H1 (cell line): ENCODE measurements around the gene HSPA1B. TPM values are rescaled to one million over a fixed set of nuclear protein-coding genes. Genes with fewer than 3 reads are reported as not detected.

Experiments used
- CTCF ChIA-PET: fragments of 300-600 bp; sonication (Branson Sonifier 250); formaldehyde crosslinking; loops from one replicate; lab custom pipeline; 2021; ENCODE audit not compliant: partially characterized antibody; lab: Charles Lee
- POLR2A ChIA-PET: fragments of 300-600 bp; sonication (Branson Sonifier 250); formaldehyde crosslinking; loops from one replicate; lab custom pipeline; 2021; ENCODE audit warnings: inconsistent platforms; ENCODE audit not compliant: partially characterized antibody; lab: Charles Lee
- DNase-seq, 2 experiments: peaks; one replicate each; pipeline versions ENCODE4 v3.0.0 to v3.0.0-alpha.2; 2010 to 2022; ENCODE audit warnings: low spot score in 2 of 2, low read depth in 1 of 2, mixed read lengths in 1 of 2
- FAIRE-seq: peaks from 2 replicates; lab custom pipeline; 2011; peaks lifted over from hg19 to GRCh38; lab: Jason Lieb, UNC
- H2AFZ ChIP-seq: 2 replicates; pipeline ENCODE4 v1.8.1; 2012; ENCODE audit warnings: low read length, inconsistent platforms
- H2AK5ac ChIP-seq: 2 replicates; pipeline ENCODE4 v1.6.1; 2013; ENCODE audit warnings: low read depth, low read length
- H2BK120ac ChIP-seq: replicated peaks from 2 replicates; pipeline ENCODE3; 2013; ENCODE audit warnings: low read depth, low read length, inconsistent platforms
- H2BK12ac ChIP-seq: 2 replicates; pipeline ENCODE4 v1.6.1; 2013; ENCODE audit warnings: low read depth, low read length
- H2BK15ac ChIP-seq: 2 replicates; pipeline ENCODE4 v1.6.1; 2013; ENCODE audit warnings: low read length
- H2BK20ac ChIP-seq: 2 replicates; pipeline ENCODE4 v1.6.1; 2013; ENCODE audit warnings: low read length
- H2BK5ac ChIP-seq: 2 replicates; pipeline ENCODE4 v1.6.1; 2013; ENCODE audit warnings: low read depth, low read length
- H3K14ac ChIP-seq: 2 replicates; pipeline ENCODE4 v1.6.1; 2013; ENCODE audit warnings: inconsistent platforms; ENCODE audit not compliant: insufficient read length
- H3K18ac ChIP-seq: 2 replicates; pipeline ENCODE4 v1.6.1; 2013; ENCODE audit warnings: low read length; ENCODE audit errors: extremely low read depth
- H3K23ac ChIP-seq: 2 replicates; pipeline ENCODE4 v1.6.1; 2013; ENCODE audit warnings: inconsistent platforms; ENCODE audit not compliant: insufficient read length
- H3K23me2 ChIP-seq: 2 replicates; pipeline ENCODE4 v1.6.1; 2013; ENCODE audit warnings: low read depth, low read length
- H3K27ac ChIP-seq: 2 replicates; pipeline ENCODE4 v1.6.1; 2011; ENCODE audit warnings: low read depth, low read length, inconsistent platforms
- H3K27me3 ChIP-seq, 4 experiments: replicated peaks in 1 of 4; 1 replicate in 1 of 4; 2 replicates in 3 of 4; pipeline versions ENCODE4 v1.6.1 to v1.8.1; 2011 to 2013; ENCODE audit warnings: low read length in 3 of 4, mild to moderate bottlenecking in 3 of 4, inconsistent platforms in 2 of 4, mixed read lengths in 2 of 4, moderate library complexity in 1 of 4; ENCODE audit not compliant: control insufficient read depth in 3 of 4, insufficient read depth in 3 of 4; ENCODE audit errors: extremely low read depth in 1 of 4
- H3K36me3 ChIP-seq, 4 experiments: 2 replicates each; pipeline versions ENCODE4 v1.6.1 to v1.8.1; 2011 to 2013; ENCODE audit warnings: mild to moderate bottlenecking in 4 of 4, low read length in 3 of 4, moderate library complexity in 2 of 4, control low read depth in 1 of 4, inconsistent platforms in 1 of 4; ENCODE audit not compliant: insufficient read depth in 4 of 4, control insufficient read depth in 2 of 4
- H3K4ac ChIP-seq: replicated peaks from 2 replicates; pipeline ENCODE3; 2013; ENCODE audit warnings: low read length, low read depth, mixed read lengths, inconsistent platforms; ENCODE audit not compliant: insufficient read length
- H3K4me1 ChIP-seq, 4 experiments: replicated peaks in 1 of 4; 1 replicate in 1 of 4; 2 replicates in 3 of 4; pipeline versions ENCODE4 v1.6.1 to v1.8.1; 2011 to 2013; ENCODE audit warnings: low read length in 3 of 4, inconsistent platforms in 2 of 4, mixed read lengths in 1 of 4; ENCODE audit not compliant: insufficient read depth in 4 of 4, control insufficient read depth in 3 of 4
- H3K4me2 ChIP-seq, 2 experiments: 2 replicates each; pipeline versions ENCODE4 v1.6.1 to v1.8.1; 2011 to 2013; ENCODE audit warnings: low read depth in 2 of 2, low read length in 2 of 2, control low read depth in 1 of 2, inconsistent platforms in 1 of 2, mild to moderate bottlenecking in 1 of 2; ENCODE audit not compliant: insufficient read depth in 1 of 2
- H3K4me3 ChIP-seq, 4 experiments: fragments of 200-600, 300-600 bp in 1 of 4; sonication (generic), shearing (Covaris generic), sonication (Bioruptor Twin) in 1 of 4; 2 replicates each; pipeline versions ENCODE4 v1.5.1 to v1.8.1; 2011 to 2016; ENCODE audit warnings: low read length in 4 of 4, low read depth in 3 of 4, control low read depth in 2 of 4, inconsistent platforms in 2 of 4, mild to moderate bottlenecking in 2 of 4, mixed read lengths in 1 of 4, moderate library complexity in 1 of 4; ENCODE audit not compliant: insufficient read depth in 2 of 4; ENCODE audit errors: extremely low read depth in 1 of 4
- H3K56ac ChIP-seq: replicated peaks from 2 replicates; pipeline ENCODE3; 2013; ENCODE audit warnings: low read depth, mild to moderate bottlenecking, mixed read lengths, low read length, inconsistent platforms; ENCODE audit not compliant: insufficient read length
- H3K79me1 ChIP-seq: 2 replicates; pipeline ENCODE4 v1.6.1; 2013; ENCODE audit warnings: low read depth, low read length, control low read depth
- H3K79me2 ChIP-seq, 2 experiments: 2 replicates each; pipeline versions ENCODE4 v1.6.1 to v1.8.1; 2012 to 2013; ENCODE audit warnings: low read length in 2 of 2, mild to moderate bottlenecking in 2 of 2, inconsistent platforms in 1 of 2; ENCODE audit not compliant: insufficient read depth in 2 of 2, control insufficient read depth in 1 of 2
- H3K9ac ChIP-seq, 4 experiments: replicated peaks in 1 of 4; 1 replicate in 1 of 4; 2 replicates in 3 of 4; pipeline versions ENCODE4 v1.6.1 to v1.8.1; 2011 to 2013; ENCODE audit warnings: low read depth in 3 of 4, low read length in 3 of 4, control low read depth in 2 of 4, mild to moderate bottlenecking in 2 of 4, moderate library complexity in 2 of 4, inconsistent platforms in 1 of 4; ENCODE audit errors: extremely low read depth in 1 of 4
- H3K9me3 ChIP-seq, 2 experiments: 2 replicates each; pipeline versions ENCODE4 v1.6.1 to v1.8.1; 2012 to 2013; ENCODE audit warnings: mild to moderate bottlenecking in 2 of 2, moderate library complexity in 2 of 2, control low read depth in 1 of 2, inconsistent platforms in 1 of 2, low read depth in 1 of 2, low read length in 1 of 2, mixed read lengths in 1 of 2; ENCODE audit not compliant: insufficient read depth in 2 of 2
- H4K20me1 ChIP-seq, 2 experiments: replicated peaks in 1 of 2; 2 replicates each; pipeline versions ENCODE3 to v1.8.1; 2011 to 2013; ENCODE audit warnings: inconsistent platforms in 2 of 2, low read length in 2 of 2, mild to moderate bottlenecking in 1 of 2; ENCODE audit not compliant: insufficient read depth in 2 of 2, control insufficient read depth in 1 of 2
- H4K5ac ChIP-seq: 2 replicates; pipeline ENCODE4 v1.6.1; 2013; ENCODE audit warnings: low read length, low read depth, mixed read lengths, inconsistent platforms; ENCODE audit not compliant: insufficient read length
- H4K8ac ChIP-seq: 2 replicates; pipeline ENCODE4 v1.8.0; 2013; ENCODE audit warnings: mild to moderate bottlenecking, moderate library complexity, low read length, inconsistent platforms; ENCODE audit not compliant: insufficient read depth; ENCODE audit errors: extremely low read depth
- H4K91ac ChIP-seq: replicated peaks from 2 replicates; pipeline ENCODE3; 2013; ENCODE audit warnings: low read length, mixed read lengths, inconsistent platforms; ENCODE audit not compliant: insufficient read length
- BACH1 ChIP-seq: IDR thresholded peaks from 2 replicates; pipeline ENCODE4 v1.6.1; 2012; ENCODE audit warnings: low read length, improper control_type of control experiment
- EGR1 ChIP-seq: IDR thresholded peaks from 2 replicates; pipeline ENCODE4 v1.6.1; 2011; ENCODE audit warnings: low read depth, low read length, borderline replicate concordance
- EP300 ChIP-seq, 2 experiments: IDR thresholded peaks; 1 replicate in 1 of 2; 2 replicates in 1 of 2; pipeline ENCODE4 v1.6.1; 2011 to 2012; ENCODE audit warnings: low read depth in 2 of 2, low read length in 2 of 2, mild to moderate bottlenecking in 2 of 2, borderline replicate concordance in 1 of 2, inconsistent platforms in 1 of 2, moderate library complexity in 1 of 2
- GABPA ChIP-seq: IDR thresholded peaks from 2 replicates; pipeline ENCODE4 v1.6.1; 2011; ENCODE audit warnings: mild to moderate bottlenecking, low read length, moderate library complexity, borderline replicate concordance; ENCODE audit not compliant: insufficient read depth
- GTF2F1 ChIP-seq: IDR thresholded peaks from 2 replicates; pipeline ENCODE4 v1.6.1; 2012; ENCODE audit warnings: low read depth, low read length, improper control_type of control experiment, borderline replicate concordance
- KDM1A ChIP-seq: fragments of 200-600, 300-600 bp; sonication (generic); IDR thresholded peaks from 2 replicates; pipeline ENCODE4 v1.7.1; 2016; ENCODE audit warnings: mild to moderate bottlenecking, low read length, borderline replicate concordance
- PHF8 ChIP-seq: fragments of 200-600 bp; sonication (generic); conservative IDR thresholded peaks from 2 replicates; pipeline ENCODE4 v1.7.1; 2012; ENCODE audit warnings: low read depth, mild to moderate bottlenecking, inconsistent platforms, low read length, moderate library complexity
- RFX5 ChIP-seq: IDR thresholded peaks from 2 replicates; pipeline ENCODE4 v1.6.1; 2011; ENCODE audit warnings: low read depth, low read length, improper control_type of control experiment, borderline replicate concordance
- SP2 ChIP-seq: IDR thresholded peaks from 2 replicates; pipeline ENCODE4 v1.6.1; 2012; ENCODE audit warnings: mild to moderate bottlenecking, low read length, inconsistent platforms
- WGBS, 2 experiments: shearing (Covaris generic) in 1 of 2; methylation state at CpG; one replicate each; pipeline versions ENCODE4 v1.1.6 to v1.1.7; 2013 to 2015; ENCODE audit warnings: low lambda C conversion rate in 2 of 2, mixed read lengths in 2 of 2, inconsistent platforms in 1 of 2, low coverage in 1 of 2, missing lambda C conversion rate in 1 of 2; ENCODE audit not compliant: insufficient replicate concordance in 2 of 2, insufficient coverage in 1 of 2, insufficient read length in 1 of 2; ENCODE audit errors: extremely low coverage in 1 of 2, missing lambda C conversion rate in 1 of 2; 5-methylcytosine and 5-hydroxymethylcytosine counted together
- polyA plus RNA-seq, 7 experiments: library from polyadenylated mRNA; depleted of rRNA in 3 of 7; stranded (reverse) in 5 of 7; unstranded in 2 of 7; fragments of >200 nt in 5 of 7; fragments of 200-250 nt in 2 of 7; gene quantifications; 1 replicate in 5 of 7; 2 replicates in 1 of 7; 4 replicates in 1 of 7; pipeline versions ENCODE4 v1.2.1 to v1.2.3, GENCODE V29; 2011 to 2013; ENCODE audit warnings: missing spikeins in 2 of 7, mixed read lengths in 2 of 7
- total RNA-seq: library from RNA; stranded (reverse); fragmentation: NEBNext Ultra II Directional; extraction: Animal tissue kit (Norgen Biotek cat#: 25700); gene quantifications from 2 replicates; pipeline ENCODE4 v1.2.1, GENCODE V29; 2021
- TF ChIP-seq, protein P1 (sequence below), 3 experiments: IDR thresholded peaks; 1 replicate in 2 of 3; 2 replicates in 1 of 3; pipeline versions ENCODE4 v1.5.1 to v1.6.1; 2011; ENCODE audit warnings: low read length in 3 of 3, mild to moderate bottlenecking in 3 of 3, inconsistent platforms in 2 of 3, low read depth in 1 of 3, moderate library complexity in 1 of 3; ENCODE audit not compliant: insufficient read depth in 1 of 3; ENCODE audit errors: control extremely low read depth in 1 of 3

HSPA1B gene
- total and polyA plus RNA-seq, 2 of the 8 experiments (the other 6 are each of a cell fraction or from before 2014, with no cell fraction given) = 36.6 to 76.6 TPM

DNA sequence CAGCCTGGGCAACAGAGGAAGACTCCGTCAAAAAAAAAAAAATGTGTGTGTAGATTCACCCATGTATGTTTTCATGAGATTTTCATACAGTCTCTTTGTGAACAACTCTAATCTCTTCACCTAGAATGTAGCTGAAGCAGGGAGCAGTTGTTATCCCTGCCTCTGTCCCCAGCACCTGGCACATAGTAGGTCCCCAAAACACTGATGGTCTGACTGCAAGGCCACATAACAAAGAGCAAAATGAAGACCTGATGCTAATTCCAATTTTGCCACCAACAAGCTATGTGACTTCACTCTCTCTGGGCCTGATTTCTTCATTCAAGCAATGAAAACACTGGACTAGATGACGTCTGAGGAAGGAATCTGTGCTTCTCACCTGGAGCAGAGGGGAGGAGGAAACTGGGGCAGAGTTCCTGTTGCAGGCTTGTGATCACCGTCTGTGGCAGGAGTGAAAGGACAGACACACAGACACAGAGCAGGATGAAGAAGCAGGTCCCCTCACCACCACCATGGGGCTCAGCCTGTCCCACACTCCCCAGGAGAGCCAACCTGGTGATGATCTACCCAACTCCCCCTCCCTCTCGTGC, 46.6 kb downstream of the HSPA1B start:
- H3K9ac ChIP-seq = no peak overlapping the region
- no peaks in the 10 kb centered on the region for H3K79me2 ChIP-seq
- ChIA-PET POLR2A (interaction anchor here (0.5 to 5.6 kb wide), 7 partner anchors 9 to 299 kb away, joined by 3 to 47 read pairs (median 6); partner anchors contain the start of genes EHMT2, NEU1 and TNF), CTCF (interaction anchor here (0.6 to 8.1 kb wide), 4 partner anchors 15 to 955 kb away, joined by 3 to 59 read pairs (median 4); no protein-coding TSS in a partner anchor)
- H2BK12ac ChIP-seq = no peak overlapping the region
- H2BK15ac ChIP-seq = no peak overlapping the region
- H3K27me3 ChIP-seq = no peaks in the 10 kb centered on the region
- H4K20me1 ChIP-seq = no peaks in the 10 kb centered on the region
- WGBS, 2 experiments = 88% methylated on average over 4 of the region's 4 CpGs; no CpG with 5 or more reads in 1 of the 2 experiments
- H3K23me2 ChIP-seq = no peaks in the 10 kb centered on the region; the same call in 1 of the 2 replicates
- no peaks in the 10 kb centered on the region; the same call in 1 of the 2 replicates for H3K79me1 ChIP-seq
- peaks cover 0 to 22% (median 8%) of the 10 kb centered on the region in 4 experiments; a peak in 4 of 7 replicates for H3K4me1 ChIP-seq
- H3K27ac ChIP-seq = no peak overlapping the region
- FAIRE-seq (no peak), DNase-seq (no peak)
- H2AFZ ChIP-seq = no peak overlapping the region
- no peak overlapping the region for H3K14ac ChIP-seq
- H2AK5ac ChIP-seq = no peak overlapping the region
- no peak overlapping the region for H4K5ac ChIP-seq
- no peak overlapping the region for H3K4me2 ChIP-seq
- no peak overlapping the region for H2BK120ac ChIP-seq
- no peak overlapping the region for H2BK5ac ChIP-seq
- no peak overlapping the region for H3K56ac ChIP-seq
- H3K4me3 ChIP-seq = no peak overlapping the region
- H3K18ac ChIP-seq = no peak overlapping the region
- H3K4ac ChIP-seq = no peak overlapping the region
- H3K36me3 ChIP-seq = no peaks in the 10 kb centered on the region
- no peak overlapping the region for H4K91ac ChIP-seq
- H3K9me3 ChIP-seq = no peaks in the 10 kb centered on the region
- no peak overlapping the region for H4K8ac ChIP-seq
- no peak overlapping the region for H2BK20ac ChIP-seq
- no peak overlapping the region for H3K23ac ChIP-seq
- TF ChIP-seq RFX5 = no peak
- TF ChIP-seq EGR1 = no peak
- TF ChIP-seq SP2 = no peak
- TF ChIP-seq BACH1 = no peak
- no peak for TF ChIP-seq GABPA
- no peak for TF ChIP-seq PHF8
- TF ChIP-seq, protein P1, sequence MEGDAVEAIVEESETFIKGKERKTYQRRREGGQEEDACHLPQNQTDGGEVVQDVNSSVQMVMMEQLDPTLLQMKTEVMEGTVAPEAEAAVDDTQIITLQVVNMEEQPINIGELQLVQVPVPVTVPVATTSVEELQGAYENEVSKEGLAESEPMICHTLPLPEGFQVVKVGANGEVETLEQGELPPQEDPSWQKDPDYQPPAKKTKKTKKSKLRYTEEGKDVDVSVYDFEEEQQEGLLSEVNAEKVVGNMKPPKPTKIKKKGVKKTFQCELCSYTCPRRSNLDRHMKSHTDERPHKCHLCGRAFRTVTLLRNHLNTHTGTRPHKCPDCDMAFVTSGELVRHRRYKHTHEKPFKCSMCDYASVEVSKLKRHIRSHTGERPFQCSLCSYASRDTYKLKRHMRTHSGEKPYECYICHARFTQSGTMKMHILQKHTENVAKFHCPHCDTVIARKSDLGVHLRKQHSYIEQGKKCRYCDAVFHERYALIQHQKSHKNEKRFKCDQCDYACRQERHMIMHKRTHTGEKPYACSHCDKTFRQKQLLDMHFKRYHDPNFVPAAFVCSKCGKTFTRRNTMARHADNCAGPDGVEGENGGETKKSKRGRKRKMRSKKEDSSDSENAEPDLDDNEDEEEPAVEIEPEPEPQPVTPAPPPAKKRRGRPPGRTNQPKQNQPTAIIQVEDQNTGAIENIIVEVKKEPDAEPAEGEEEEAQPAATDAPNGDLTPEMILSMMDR (IDR thresholded peaks at IDR 0.05; ENCODE audit: control extremely low read depth in 1 of 3, insufficient read depth in 1 of 3, low read depth in 1 of 3, low read length in 3 of 3) = no peak
- no peak for TF ChIP-seq KDM1A
- no peak for TF ChIP-seq EP300 (IDR thresholded peaks at IDR 0.05; ENCODE audit: borderline replicate concordance in 1 of 2, low read depth in 2 of 2, low read length in 2 of 2)
- no peak for TF ChIP-seq GTF2F1
